Stomach smooth muscle (tissue), 2 donors: ENCODE data around the gene DNAJB2.
"Not testable (repeated sequence)": the region's sequence is repeated elsewhere in the genome, so short reads cannot be mapped to it uniquely, and the experiment has no call there.

Source experiments
- H3K27ac ChIP-seq: one replicate; pipeline ENCODE4 v1.7.0; 2013; ENCODE audit warnings: mild to moderate bottlenecking, low read length, inconsistent platforms
- H3K27me3 ChIP-seq, 2 donors: one replicate each; pipeline ENCODE4 v1.7.0; 2013; ENCODE audit warnings: low read length in 2 of 2; ENCODE audit not compliant: insufficient read depth in 2 of 2, control insufficient read depth in 1 of 2
- H3K36me3 ChIP-seq, 2 donors: one replicate each; pipeline ENCODE4 v1.7.0; 2013; ENCODE audit warnings: low read length in 2 of 2; ENCODE audit not compliant: control insufficient read depth in 2 of 2, insufficient read depth in 2 of 2
- H3K4me1 ChIP-seq: one replicate; pipeline ENCODE4 v1.7.0; 2013; ENCODE audit warnings: low read length; ENCODE audit not compliant: control insufficient read depth, insufficient read depth
- H3K4me3 ChIP-seq, 2 donors: one replicate each; pipeline ENCODE4 v1.7.0; 2013; ENCODE audit warnings: low read length in 2 of 2
- H3K9ac ChIP-seq, 2 donors: one replicate each; pipeline ENCODE4 v1.7.0; 2013; ENCODE audit warnings: low read length in 2 of 2, mild to moderate bottlenecking in 1 of 2
- H3K9me3 ChIP-seq, 2 donors: one replicate each; pipeline ENCODE4 v1.7.0; 2013; ENCODE audit warnings: low read length in 2 of 2; ENCODE audit not compliant: control insufficient read depth in 2 of 2
- donor health status: healthy.
- donor health status: Pancreatic carcinoma.

DNAJB2 gene

DNA sequence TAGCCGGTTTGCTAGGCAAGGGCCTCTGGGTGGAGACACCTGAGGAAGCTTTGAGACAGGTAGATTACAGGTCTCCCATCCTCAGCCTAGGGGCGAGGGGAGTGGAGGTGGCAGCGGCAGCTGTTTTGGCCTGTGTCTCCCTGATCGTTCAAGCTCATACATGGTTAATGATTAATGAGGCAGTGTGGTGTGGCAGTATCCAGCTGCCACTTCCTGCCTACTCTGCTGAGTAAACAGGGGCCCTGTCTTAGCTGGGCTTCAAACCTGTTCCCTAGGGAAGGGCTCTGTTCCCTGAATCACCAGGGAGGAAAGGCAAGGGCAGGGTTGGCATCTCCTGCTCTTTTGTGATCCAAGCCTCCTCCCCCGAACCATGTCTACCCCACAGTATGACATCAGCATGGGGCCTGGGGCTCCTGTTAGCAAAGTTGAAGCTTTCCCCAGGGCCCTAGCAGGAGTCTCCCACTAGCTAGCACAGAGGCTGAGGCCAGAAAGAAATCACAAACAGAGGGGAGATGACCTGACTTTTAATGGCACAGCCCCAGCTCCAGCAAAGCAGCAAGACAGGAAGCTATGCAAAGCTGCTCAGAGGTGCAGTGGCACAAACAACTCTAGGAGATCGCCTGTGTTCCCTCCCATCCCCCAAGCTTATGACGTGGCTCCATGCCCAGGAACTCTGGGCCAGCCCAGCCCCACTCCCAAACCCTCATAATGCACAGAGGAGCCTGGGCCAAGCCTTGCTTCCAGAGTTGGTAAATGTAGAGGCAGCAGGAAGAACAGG lies 29.8 kb upstream of the DNAJB2 start:
- Histone ChIP-seq H3K9ac (peak overlapping the region; percentile 7 to 64), H3K4me1 (peaks cover 73% of the 10 kb centered on the region), H3K4me3 (peak overlapping the region; percentile 28 to 54), H3K36me3 (peaks cover 16 to 22% of the 10 kb centered on the region in 2 donors), H3K9me3 (no peaks in the 10 kb centered on the region), H3K27ac (peak overlapping the region; percentile 90), H3K27me3 (no peaks in the 10 kb centered on the region)

DNA sequence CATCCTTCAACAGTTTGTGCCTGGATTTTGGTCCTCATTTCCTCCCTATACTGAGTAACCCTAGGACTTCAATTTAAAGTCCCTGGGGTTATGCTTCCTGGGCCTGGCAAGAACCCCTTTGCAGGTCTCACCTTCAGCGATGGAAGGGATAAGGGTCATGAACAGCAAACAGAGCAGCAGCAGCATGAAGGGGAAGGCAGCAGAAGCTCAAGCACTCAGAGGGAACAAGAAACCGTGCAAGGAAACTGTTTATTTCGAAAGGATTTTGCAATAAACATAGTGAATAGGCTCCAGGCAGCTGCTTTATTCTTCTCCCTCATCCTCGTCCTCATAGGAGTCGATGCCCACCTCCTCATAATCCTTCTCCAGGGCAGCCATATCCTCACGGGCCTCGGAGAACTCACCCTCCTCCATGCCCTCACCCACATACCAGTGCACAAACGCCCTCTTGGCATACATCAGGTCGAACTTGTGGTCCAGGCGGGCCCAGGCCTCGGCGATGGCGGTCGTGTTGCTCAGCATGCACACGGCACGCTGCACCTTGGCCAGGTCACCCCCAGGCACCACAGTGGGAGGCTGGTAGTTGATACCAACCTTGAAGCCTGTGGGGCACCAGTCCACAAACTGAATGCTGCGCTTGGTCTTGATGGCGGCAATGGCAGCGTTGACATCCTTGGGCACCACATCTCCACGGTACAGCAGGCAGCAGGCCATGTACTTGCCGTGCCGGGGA lies 29.0 kb upstream of the DNAJB2 start:
- peak overlapping the region; percentile 7 to 64 for H3K9ac ChIP-seq
- H3K4me1 ChIP-seq = peaks cover 71% of the 10 kb centered on the region
- peak overlapping the region; percentile 28 to 54 for H3K4me3 ChIP-seq
- H3K9me3 ChIP-seq = no peaks in the 10 kb centered on the region
- H3K36me3 ChIP-seq = peaks cover 16 to 22% of the 10 kb centered on the region in 2 donors
- no peaks in the 10 kb centered on the region for H3K27me3 ChIP-seq
- peak overlapping the region; percentile 90 for H3K27ac ChIP-seq

GRCh38 chr2:219251656-219252055 lies 27.5 kb upstream of the DNAJB2 start:
- H3K9me3 ChIP-seq = no peaks in the 10 kb centered on the region
- H3K36me3 ChIP-seq = peaks cover 16 to 22% of the 10 kb centered on the region in 2 donors
- H3K27ac ChIP-seq = peak overlapping the region; percentile 90
- peak overlapping the region in 1 of 2 donors; percentile 86 for H3K9ac ChIP-seq
- no peaks in the 10 kb centered on the region for H3K27me3 ChIP-seq
- peak overlapping the region in 1 of 2 donors; percentile 29 for H3K4me3 ChIP-seq
- H3K4me1 ChIP-seq = peaks cover 60% of the 10 kb centered on the region

GRCh38 chr2:219252084-219252483 lies 27.1 kb upstream of the DNAJB2 start:
- no peaks in the 10 kb centered on the region for H3K27me3 ChIP-seq
- H3K27ac ChIP-seq = peak overlapping the region; percentile 90
- H3K9ac ChIP-seq = peak overlapping the region in 1 of 2 donors; percentile 86
- H3K9me3 ChIP-seq = no peaks in the 10 kb centered on the region
- peaks cover 16 to 22% of the 10 kb centered on the region in 2 donors for H3K36me3 ChIP-seq
- H3K4me1 ChIP-seq = peaks cover 58% of the 10 kb centered on the region
- H3K4me3 ChIP-seq = peak overlapping the region in 1 of 2 donors; percentile 96

- peak overlapping the region; percentile 73 to 86 for H3K9ac ChIP-seq
- peak overlapping the region; percentile 90 for H3K27ac ChIP-seq
- peak overlapping the region; percentile 90 to 96 for H3K4me3 ChIP-seq
- H3K9me3 ChIP-seq = no peaks in the 10 kb centered on the region
- no peaks in the 10 kb centered on the region for H3K27me3 ChIP-seq
- peaks cover 14 to 17% of the 10 kb centered on the region in 2 donors for H3K36me3 ChIP-seq
- peaks cover 56% of the 10 kb centered on the region for H3K4me1 ChIP-seq
Measured at GRCh38 chr2:219252570-219252899, 26.6 kb upstream of the DNAJB2 start.

- Histone ChIP-seq H3K27me3 (no peaks in the 10 kb centered on the region), H3K4me1 (peaks cover 55% of the 10 kb centered on the region), H3K36me3 (peaks cover 8 to 12% of the 10 kb centered on the region in 2 donors), H3K4me3 (peak within 1 kb of the TSS; percentile 90 to 96), H3K27ac (peak within 1 kb of the TSS; percentile 90), H3K9me3 (no peaks in the 10 kb centered on the region), H3K9ac (peak within 1 kb of the TSS; percentile 73 to 86)
Measured at GRCh38 chr2:219252900-219253752, 26.0 kb upstream of the DNAJB2 start, which contains the start of gene TUBA4B. Gene TUBA4B, plus strand, starts transcription at chr2:219253243. Its CDS starts 165 bp downstream, at chr2:219253408.

GRCh38 chr2:219253753-219254589 lies 25.2 kb upstream of the DNAJB2 start, which contains the start of gene TUBA4A:
Gene TUBA4A, minus strand, starts transcription at chr2:219253918. Its CDS starts 60 bp downstream, at chr2:219253858.
- H3K27ac ChIP-seq = peak within 1 kb of the TSS; percentile 90
- H3K27me3 ChIP-seq = no peaks in the 10 kb centered on the region
- peaks cover 51% of the 10 kb centered on the region for H3K4me1 ChIP-seq

DNA sequence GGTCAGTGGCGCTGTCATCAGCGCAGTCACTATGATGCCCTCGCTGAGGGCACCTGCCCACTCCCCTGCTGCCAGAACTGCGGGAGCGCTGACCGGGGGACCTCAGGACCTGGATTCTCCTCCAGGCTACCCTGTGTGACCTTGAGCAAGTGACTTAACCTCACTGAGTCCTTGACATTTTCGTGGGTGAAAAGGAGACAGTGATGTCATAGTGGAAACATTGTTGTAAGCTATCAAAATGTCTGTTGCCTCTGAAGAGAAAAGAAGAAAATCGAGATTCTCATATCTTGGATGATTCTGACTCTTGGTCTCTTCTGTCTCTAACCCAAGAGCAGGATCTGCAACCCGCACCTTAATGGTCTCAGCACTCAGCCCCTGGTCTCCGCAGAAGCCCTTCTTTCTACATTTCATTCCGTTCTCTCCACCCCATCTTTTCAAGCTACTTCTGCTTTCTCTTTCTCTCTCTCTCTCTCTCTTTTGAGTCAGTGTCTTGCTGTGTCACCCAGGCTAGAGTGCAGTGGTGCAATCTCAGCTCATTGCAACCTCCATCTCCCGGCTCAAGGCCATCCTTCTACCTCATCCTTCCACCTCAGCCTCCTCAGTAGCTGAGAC lies 24.5 kb upstream of the DNAJB2 start:
- peak overlapping the region; percentile 68 to 86 for H3K9ac ChIP-seq
- H3K4me1 ChIP-seq = peaks cover 44% of the 10 kb centered on the region
- no peaks in the 10 kb centered on the region for H3K27me3 ChIP-seq
- H3K36me3 ChIP-seq = peaks cover 6 to 9% of the 10 kb centered on the region in 2 donors
- peak overlapping the region; percentile 90 for H3K27ac ChIP-seq
- H3K4me3 ChIP-seq = peak overlapping the region; percentile 90 to 96
- no peaks in the 10 kb centered on the region for H3K9me3 ChIP-seq

More at GRCh38 chr2:219253753-219254589, 25.2 kb upstream of the DNAJB2 start, which contains the start of gene TUBA4A:
- Histone ChIP-seq H3K4me3 (peak within 1 kb of the TSS; percentile 90 to 96), H3K9me3 (no peaks in the 10 kb centered on the region), H3K36me3 (peaks cover 6 to 9% of the 10 kb centered on the region in 2 donors), H3K9ac (peak within 1 kb of the TSS; percentile 73 to 86)

DNA sequence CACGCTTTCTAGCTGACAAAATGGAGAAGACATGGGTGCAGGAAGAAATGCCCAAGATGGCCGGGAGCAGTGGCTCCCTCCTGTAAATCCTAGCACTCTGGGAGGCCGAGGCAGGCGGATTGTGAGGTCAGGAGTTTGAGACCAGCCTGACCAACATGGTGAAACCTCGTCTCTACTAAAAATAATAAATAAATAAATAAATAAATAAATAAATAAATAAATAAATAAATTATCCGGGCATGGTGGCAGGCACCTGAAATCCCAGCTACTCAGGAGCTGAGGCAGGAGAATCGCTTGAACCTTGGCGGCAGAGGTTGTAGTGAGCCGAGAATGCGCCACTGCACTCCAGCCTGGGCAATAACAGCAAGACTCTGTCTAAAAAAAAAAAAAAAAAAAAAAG lies 20.2 kb upstream of the DNAJB2 start:
- not testable (repeated sequence) for H3K4me1 ChIP-seq, H3K27me3 ChIP-seq, H3K9me3 ChIP-seq, H3K27ac ChIP-seq, H3K9ac ChIP-seq, H3K36me3 ChIP-seq, H3K4me3 ChIP-seq
